Peyer's patch (tissue), 4 donors: ENCODE measurements around the gene FCER2.

ENCODE experiments used
- POLR2A ChIP-seq, 2 donors: fragments of 450-650 bp; IDR thresholded peaks; one replicate each; pipeline ENCODE4 v1.5.1; 2017; ENCODE audit warnings: antibody characterized with exemption in 2 of 2, mild to moderate bottlenecking in 2 of 2, moderate library complexity in 2 of 2
- TF ChIP-seq, protein P1 (sequence below), 6 experiments: fragments of 450-650 bp in 4 of 6; fragments of 200-600 bp in 2 of 6; sonication (generic) in 1 of 6; IDR thresholded peaks; one replicate each; pipeline ENCODE4 v1.5.1; 2017 to 2019; ENCODE audit warnings: antibody characterized with exemption in 6 of 6, mild to moderate bottlenecking in 3 of 6, moderate library complexity in 1 of 6

DNA sequence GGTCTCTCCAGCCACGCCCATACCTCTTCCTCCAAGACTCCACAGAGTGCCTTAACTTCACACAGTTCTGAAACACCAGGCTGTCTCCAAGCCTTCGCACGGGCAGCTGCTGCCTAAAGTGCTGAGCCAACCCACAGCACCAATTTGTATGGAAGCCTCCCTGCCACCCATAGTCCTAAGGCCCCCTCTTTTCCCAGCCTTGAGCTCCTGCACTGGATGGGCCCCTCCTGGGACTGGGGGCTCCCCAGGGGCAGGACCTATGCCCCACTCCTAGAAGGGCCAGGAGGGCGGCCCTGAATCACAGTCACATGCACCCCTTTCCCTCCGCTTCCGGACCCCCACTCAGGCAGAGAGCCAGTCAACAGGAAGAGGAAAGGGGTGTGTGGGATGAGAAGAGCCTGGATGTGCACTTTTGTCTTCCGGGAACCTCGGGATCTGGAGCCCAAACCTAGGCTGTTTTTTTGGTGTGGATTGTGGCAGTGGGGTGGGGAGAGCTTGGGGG lies 5.1 kb upstream of the FCER2 start:
- TF ChIP-seq, protein P1, sequence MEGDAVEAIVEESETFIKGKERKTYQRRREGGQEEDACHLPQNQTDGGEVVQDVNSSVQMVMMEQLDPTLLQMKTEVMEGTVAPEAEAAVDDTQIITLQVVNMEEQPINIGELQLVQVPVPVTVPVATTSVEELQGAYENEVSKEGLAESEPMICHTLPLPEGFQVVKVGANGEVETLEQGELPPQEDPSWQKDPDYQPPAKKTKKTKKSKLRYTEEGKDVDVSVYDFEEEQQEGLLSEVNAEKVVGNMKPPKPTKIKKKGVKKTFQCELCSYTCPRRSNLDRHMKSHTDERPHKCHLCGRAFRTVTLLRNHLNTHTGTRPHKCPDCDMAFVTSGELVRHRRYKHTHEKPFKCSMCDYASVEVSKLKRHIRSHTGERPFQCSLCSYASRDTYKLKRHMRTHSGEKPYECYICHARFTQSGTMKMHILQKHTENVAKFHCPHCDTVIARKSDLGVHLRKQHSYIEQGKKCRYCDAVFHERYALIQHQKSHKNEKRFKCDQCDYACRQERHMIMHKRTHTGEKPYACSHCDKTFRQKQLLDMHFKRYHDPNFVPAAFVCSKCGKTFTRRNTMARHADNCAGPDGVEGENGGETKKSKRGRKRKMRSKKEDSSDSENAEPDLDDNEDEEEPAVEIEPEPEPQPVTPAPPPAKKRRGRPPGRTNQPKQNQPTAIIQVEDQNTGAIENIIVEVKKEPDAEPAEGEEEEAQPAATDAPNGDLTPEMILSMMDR (IDR thresholded peaks at IDR 0.05), result no peak
- no peak for TF ChIP-seq POLR2A (IDR thresholded peaks at IDR 0.05)
